Lower leg skin (tissue), 4 donors: ENCODE measurements around the gene ZNF777. TPM values are rescaled to one million over a fixed set of nuclear protein-coding genes. Genes with fewer than 3 reads are reported as not detected.

Experiments
- DNase-seq, 2 donors: peaks; one replicate each; pipeline ENCODE4 v3.0.0-alpha.2; 2019; ENCODE audit warnings: low spot score in 2 of 2
- H3K4me3 ChIP-seq: fragments of 200-600 bp; sonication (generic); 2 replicates; pipeline ENCODE4 v1.5.1; 2017; ENCODE audit warnings: mild to moderate bottlenecking, low read depth; ENCODE audit not compliant: poor library complexity, severe bottlenecking
- POLR2A ChIP-seq, 2 donors: fragments of 450-650 bp; IDR thresholded peaks; one replicate each; pipeline ENCODE4 v1.6.1; 2016 to 2017; ENCODE audit warnings: antibody characterized with exemption in 2 of 2, mild to moderate bottlenecking in 1 of 2, moderate library complexity in 1 of 2
- WGBS, 2 donors: methylation state at CpG; one replicate each; pipeline ENCODE4 v1.1.5; 2018; 5-methylcytosine and 5-hydroxymethylcytosine counted together
- intact Hi-C: fragments of 100-400 bp; cut with DNase I; formaldehyde crosslinking; loops from one replicate; pipeline ENCODE4 v1.15.0; 2023; ENCODE audit warnings: low total_unique reads
- total RNA-seq, 4 donors: library from RNA; depleted of rRNA; stranded (reverse); fragments of >200 nt; gene quantifications; one replicate each; pipeline ENCODE4 v1.1.0, GENCODE V29; 2016
- TF ChIP-seq, protein P1 (sequence below), 3 donors: fragments of 450-650 bp; IDR thresholded peaks; one replicate each; pipeline ENCODE4 v1.5.1; 2016; ENCODE audit warnings: antibody characterized with exemption in 3 of 3, mild to moderate bottlenecking in 3 of 3, moderate library complexity in 2 of 3

ZNF777 gene
- total RNA-seq, 4 donors from 2014 or later, result 10.6 to 18.7 (median 15.4) TPM

DNA sequence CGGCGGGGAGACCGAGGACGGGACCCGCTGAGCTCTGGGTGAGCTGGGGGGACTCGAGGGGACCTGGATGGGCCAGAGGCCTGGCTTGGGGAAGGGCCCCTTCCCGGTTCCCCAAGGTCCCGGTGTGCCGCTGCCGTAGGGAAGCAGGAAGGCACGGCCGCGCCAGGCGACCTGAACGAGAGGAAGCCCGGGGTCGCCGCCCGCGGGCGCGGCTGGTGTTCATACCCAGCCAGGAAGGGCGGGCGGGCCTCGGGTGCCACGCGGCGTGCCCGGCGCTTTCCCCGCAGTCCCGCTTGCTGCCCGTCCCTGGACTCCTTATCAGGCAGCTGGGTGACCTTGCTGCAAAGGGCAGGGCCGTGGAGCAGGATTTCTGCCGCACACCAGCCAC is 38.0 kb downstream of the ZNF777 start:
- WGBS, 2 donors, result 2 to 7% methylated on average over 32 to 34 of the region's 35 CpGs
- H3K4me3 ChIP-seq, result no peak overlapping the region
- TF ChIP-seq, protein P1, sequence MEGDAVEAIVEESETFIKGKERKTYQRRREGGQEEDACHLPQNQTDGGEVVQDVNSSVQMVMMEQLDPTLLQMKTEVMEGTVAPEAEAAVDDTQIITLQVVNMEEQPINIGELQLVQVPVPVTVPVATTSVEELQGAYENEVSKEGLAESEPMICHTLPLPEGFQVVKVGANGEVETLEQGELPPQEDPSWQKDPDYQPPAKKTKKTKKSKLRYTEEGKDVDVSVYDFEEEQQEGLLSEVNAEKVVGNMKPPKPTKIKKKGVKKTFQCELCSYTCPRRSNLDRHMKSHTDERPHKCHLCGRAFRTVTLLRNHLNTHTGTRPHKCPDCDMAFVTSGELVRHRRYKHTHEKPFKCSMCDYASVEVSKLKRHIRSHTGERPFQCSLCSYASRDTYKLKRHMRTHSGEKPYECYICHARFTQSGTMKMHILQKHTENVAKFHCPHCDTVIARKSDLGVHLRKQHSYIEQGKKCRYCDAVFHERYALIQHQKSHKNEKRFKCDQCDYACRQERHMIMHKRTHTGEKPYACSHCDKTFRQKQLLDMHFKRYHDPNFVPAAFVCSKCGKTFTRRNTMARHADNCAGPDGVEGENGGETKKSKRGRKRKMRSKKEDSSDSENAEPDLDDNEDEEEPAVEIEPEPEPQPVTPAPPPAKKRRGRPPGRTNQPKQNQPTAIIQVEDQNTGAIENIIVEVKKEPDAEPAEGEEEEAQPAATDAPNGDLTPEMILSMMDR (IDR thresholded peaks at IDR 0.05), result no peak
- no peak for TF ChIP-seq POLR2A (IDR thresholded peaks at IDR 0.05)
- intact Hi-C loops, result no loop called here
- DNase-seq, result no peak

DNA sequence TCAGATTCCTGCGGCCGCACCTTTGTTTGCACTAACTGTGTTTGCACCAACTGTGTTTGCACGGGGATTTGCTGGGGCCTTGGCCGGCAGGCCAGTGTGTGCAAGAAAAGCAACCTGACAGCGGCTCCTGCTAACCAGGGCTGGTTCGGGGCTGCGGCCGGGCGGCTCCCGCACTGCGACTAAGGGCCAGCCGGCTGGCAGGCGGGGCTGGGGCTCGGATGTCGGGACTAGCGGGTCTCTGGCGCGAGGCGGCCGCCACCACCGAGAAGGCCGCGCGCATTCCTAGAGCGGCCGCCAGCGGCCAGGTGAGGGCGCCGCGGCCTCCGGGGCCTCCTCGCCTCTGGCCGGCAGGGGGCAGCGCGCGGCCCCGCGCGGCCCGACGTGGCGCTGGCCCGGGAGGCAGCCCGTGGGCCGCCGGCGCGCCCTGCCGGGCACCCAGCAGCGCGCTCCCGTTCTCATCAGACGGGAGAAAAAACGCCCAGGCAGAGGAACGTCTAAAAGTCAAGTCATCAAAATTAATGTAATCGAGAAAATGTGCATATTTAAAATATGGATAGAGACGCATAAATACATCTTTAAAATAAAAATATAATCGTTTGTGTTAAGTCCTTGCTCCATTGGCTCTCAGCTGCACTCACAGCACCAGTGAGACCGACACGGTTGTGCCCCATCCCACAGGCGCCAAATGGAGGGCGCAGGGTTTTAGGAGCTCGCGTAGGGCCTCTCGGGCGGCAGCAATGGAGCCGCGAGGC is 38.5 kb downstream of the ZNF777 start:
- no peak for DNase-seq
- peak overlapping the region; percentile 48 for H3K4me3 ChIP-seq
- TF ChIP-seq, protein P1 (IDR thresholded peaks at IDR 0.05), result no peak
- TF ChIP-seq POLR2A (IDR thresholded peaks at IDR 0.05), result no peak
- intact Hi-C loops, result no loop called here
- 2 to 3% methylated on average over 36 to 63 of the region's 68 CpGs for WGBS, 2 donors

DNA sequence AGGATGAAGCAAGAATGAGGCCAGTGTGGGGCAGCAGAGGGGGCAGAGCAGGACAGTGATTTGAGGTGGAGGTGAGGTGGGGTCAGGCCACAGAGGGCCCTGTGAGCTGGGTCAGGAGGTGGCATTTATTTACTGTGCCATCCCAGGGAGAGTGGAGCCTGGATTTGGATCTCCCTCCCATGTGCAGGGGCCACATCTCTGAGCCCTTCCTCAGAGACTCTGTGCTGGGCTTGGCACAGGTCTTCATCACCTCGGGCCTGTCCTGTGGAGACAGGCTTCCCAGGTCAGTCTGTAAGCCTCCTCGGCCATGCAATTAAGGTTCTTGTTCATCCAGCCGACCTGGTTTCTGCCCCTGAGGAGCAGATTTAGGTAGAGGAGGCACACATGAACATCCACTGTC is 40.9 kb downstream of the ZNF777 start:
- no peak for TF ChIP-seq POLR2A (IDR thresholded peaks at IDR 0.05)
- TF ChIP-seq, protein P1 (IDR thresholded peaks at IDR 0.05), result no peak
- 67 to 86% methylated on average over 3 of the region's 3 CpGs for WGBS, 2 donors
- intact Hi-C loops, result no loop called here
- DNase-seq, result no peak
- no peak overlapping the region for H3K4me3 ChIP-seq

DNA sequence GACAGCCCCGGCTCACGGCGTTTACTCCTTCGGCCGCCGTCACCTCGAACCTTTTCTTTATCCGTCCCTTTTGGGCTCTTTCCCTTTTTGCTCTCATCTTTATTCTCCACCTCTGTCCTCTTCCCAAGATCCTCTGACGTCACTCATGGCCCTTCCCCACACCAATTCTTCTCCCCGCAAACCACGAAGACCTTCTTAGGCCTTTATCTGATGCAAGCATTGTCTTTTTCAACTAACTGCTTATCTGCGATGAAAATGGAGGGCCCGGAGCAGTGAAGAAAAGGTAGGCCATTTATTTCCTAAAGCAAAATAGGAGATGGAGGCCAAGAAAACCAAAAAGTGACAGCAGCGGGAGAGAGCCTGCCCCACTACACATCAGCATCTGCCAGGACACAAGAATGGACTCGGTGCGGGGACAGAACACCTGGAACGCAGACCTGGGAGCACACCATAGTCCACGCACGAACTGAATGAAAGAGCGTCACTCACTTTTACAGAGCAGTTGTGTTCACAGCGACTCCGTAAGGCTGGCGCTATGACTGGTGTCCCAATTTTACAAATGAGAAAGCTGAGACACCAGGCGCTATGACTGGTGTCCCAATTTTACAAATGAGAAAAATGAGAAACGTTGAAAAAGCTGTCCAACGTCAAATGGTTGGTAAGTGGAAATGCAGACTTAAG is 45.3 kb downstream of the ZNF777 start:
- WGBS, 2 donors, result 53 to 55% methylated on average over 26 of the region's 26 CpGs
- intact Hi-C loops, result no loop called here
- TF ChIP-seq, protein P1 (IDR thresholded peaks at IDR 0.05), result no peak
- TF ChIP-seq POLR2A (IDR thresholded peaks at IDR 0.05), result no peak
- H3K4me3 ChIP-seq, result no peak overlapping the region
- DNase-seq, result no peak

DNA sequence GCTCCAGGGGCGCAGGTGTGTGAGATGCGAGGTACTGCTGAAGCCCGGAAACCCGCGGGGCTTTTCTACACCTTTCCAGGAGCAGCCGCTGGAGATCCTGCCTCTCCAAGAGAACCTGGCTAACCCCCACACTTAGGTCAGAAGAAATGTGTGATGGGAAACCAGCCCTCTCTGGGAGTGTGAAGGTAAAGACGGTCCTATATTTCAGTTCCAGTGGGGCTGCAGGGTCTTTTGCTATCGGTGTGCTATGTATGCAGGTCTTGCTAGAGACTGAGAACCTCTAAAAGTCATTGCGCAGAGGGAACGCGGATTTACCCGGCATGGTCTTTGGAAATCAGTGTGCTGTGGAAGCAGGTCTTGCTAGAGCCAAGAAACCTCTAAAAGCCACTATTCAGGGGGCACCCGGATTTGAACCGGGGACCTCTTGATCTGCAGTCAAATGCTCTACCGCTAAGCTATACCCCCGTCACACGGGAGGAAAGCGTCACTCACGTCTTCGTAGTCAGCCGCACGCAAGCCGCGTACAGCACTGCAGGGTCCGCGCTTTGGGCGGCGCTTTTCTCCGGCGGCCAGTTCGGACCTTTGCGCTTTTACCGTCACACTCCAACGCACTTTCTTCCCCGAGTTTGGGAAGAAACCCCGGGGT is 46.0 kb downstream of the ZNF777 start:
- WGBS, 2 donors, result 9 to 12% methylated on average over 36 of the region's 36 CpGs
- DNase-seq, result peak; percentile 37 to 91
- no peak overlapping the region for H3K4me3 ChIP-seq
- TF ChIP-seq, protein P1 (IDR thresholded peaks at IDR 0.05), result no peak
- TF ChIP-seq POLR2A (IDR thresholded peaks at IDR 0.05), result no peak
- intact Hi-C loops, result no loop called here
